IMR-90 (cell line): ENCODE results near the gene AGAP1. TPM values are rescaled to one million over a fixed set of nuclear protein-coding genes. Genes with fewer than 3 reads are reported as not detected.

Experiments used
- ATAC-seq: fragments of 200-7000 bp; cut with Tn5 transposase; 2 replicates; pipeline ENCODE4 v1.9.1; 2020; ENCODE audit warnings: low read depth, mild to moderate bottlenecking, moderate library complexity
- BruUV-seq: library from RNA; stranded (reverse); fragments of 400-500 nt; replicated peaks from 2 replicates; lab custom pipeline; 2021; lab: Mats Ljungman, UMichigan
- CTCF ChIA-PET: fragments of 300-600 bp; formaldehyde crosslinking; extraction: SDS; loops from one replicate; lab custom pipeline; 2021; ENCODE audit warnings: antibody characterized with exemption; lab: Yijun Ruan, JAX
- POLR2A ChIA-PET: fragments of 300-600 bp; sonication (Branson Sonifier 250); formaldehyde crosslinking; loops from one replicate; lab custom pipeline; 2022; ENCODE audit warnings: antibody characterized with exemption; ENCODE audit not compliant: unreplicated experiment; lab: Charles Lee
- DNase-seq: peaks from one replicate; pipeline ENCODE4 v3.0.0; 2013
- H2AFZ ChIP-seq: replicated peaks from 2 replicates; pipeline ENCODE3; 2013; ENCODE audit warnings: low read length, mild to moderate bottlenecking; ENCODE audit not compliant: poor library complexity
- H2AK5ac ChIP-seq: 2 replicates; pipeline ENCODE4 v1.6.1; 2013; ENCODE audit warnings: low read depth, low read length, inconsistent platforms
- H2AK9ac ChIP-seq: replicated peaks from 2 replicates; pipeline ENCODE3; 2013; ENCODE audit warnings: mild to moderate bottlenecking, low read depth, low read length, moderate library complexity; ENCODE audit not compliant: poor library complexity
- H2BK120ac ChIP-seq: 2 replicates; pipeline ENCODE4 v1.6.1; 2013; ENCODE audit warnings: low read depth, low read length, inconsistent platforms
- H2BK15ac ChIP-seq: 3 replicates; pipeline ENCODE4 v1.6.1; 2013; ENCODE audit warnings: low read depth, low read length, inconsistent platforms
- H2BK20ac ChIP-seq: 2 replicates; pipeline ENCODE4 v1.6.1; 2013; ENCODE audit warnings: low read depth, mild to moderate bottlenecking, inconsistent platforms, low read length, moderate library complexity
- H2BK5ac ChIP-seq: 2 replicates; pipeline ENCODE4 v1.6.1; 2013; ENCODE audit warnings: mild to moderate bottlenecking, low read depth, low read length, inconsistent platforms; ENCODE audit not compliant: poor library complexity, severe bottlenecking
- H3K14ac ChIP-seq: replicated peaks from 2 replicates; pipeline ENCODE4 v1.6.1; 2013; ENCODE audit warnings: low read depth, low read length, inconsistent platforms
- H3K18ac ChIP-seq: 2 replicates; pipeline ENCODE4 v1.6.1; 2013; ENCODE audit warnings: low read depth, low read length, control low read depth
- H3K23ac ChIP-seq: 2 replicates; pipeline ENCODE4 v1.6.1; 2013; ENCODE audit warnings: low read depth, low read length, inconsistent platforms
- H3K27ac ChIP-seq: 2 replicates; pipeline ENCODE4 v1.5.1; 2013; ENCODE audit warnings: mild to moderate bottlenecking, control low read depth, low read length; ENCODE audit not compliant: insufficient read depth
- H3K27me3 ChIP-seq: 2 replicates; pipeline ENCODE4 v1.6.1; 2013; ENCODE audit warnings: low read length; ENCODE audit not compliant: control insufficient read depth, insufficient read depth
- H3K36me3 ChIP-seq: 2 replicates; pipeline ENCODE4 v1.6.1; 2013; ENCODE audit warnings: low read length, mixed read lengths; ENCODE audit not compliant: control insufficient read depth, insufficient read depth
- H3K4ac ChIP-seq: 2 replicates; pipeline ENCODE4 v1.6.1; 2013; ENCODE audit warnings: low read depth, low read length, inconsistent platforms
- H3K4me1 ChIP-seq: 2 replicates; pipeline ENCODE4 v1.6.1; 2013; ENCODE audit warnings: low read length, mixed read lengths; ENCODE audit not compliant: control insufficient read depth, insufficient read depth
- H3K4me2 ChIP-seq: 2 replicates; pipeline ENCODE4 v1.6.1; 2013; ENCODE audit warnings: low read depth, mild to moderate bottlenecking, control low read depth, low read length, moderate library complexity
- H3K4me3 ChIP-seq: 2 replicates; pipeline ENCODE4 v1.5.1; 2013; ENCODE audit warnings: low read depth, mild to moderate bottlenecking, control low read depth, low read length, moderate library complexity; ENCODE audit not compliant: insufficient read depth
- H3K56ac ChIP-seq: 2 replicates; pipeline ENCODE4 v1.6.1; 2013; ENCODE audit warnings: low read length, inconsistent platforms; ENCODE audit not compliant: insufficient read depth; ENCODE audit errors: extremely low read depth
- H3K79me1 ChIP-seq, 2 experiments: 2 replicates each; pipeline ENCODE4 v1.6.1; 2013; ENCODE audit warnings: low read length in 2 of 2, inconsistent platforms in 1 of 2, low read depth in 1 of 2
- H3K9ac ChIP-seq: 2 replicates; pipeline ENCODE4 v1.6.1; 2013; ENCODE audit warnings: low read depth, low read length, control low read depth
- H3K9me1 ChIP-seq: 2 replicates; pipeline ENCODE4 v1.6.1; 2013; ENCODE audit warnings: low read length, inconsistent platforms; ENCODE audit not compliant: insufficient read depth
- H3K9me3 ChIP-seq: 2 replicates; pipeline ENCODE4 v1.6.1; 2013; ENCODE audit warnings: low read length; ENCODE audit not compliant: control insufficient read depth, insufficient read depth
- H4K20me1 ChIP-seq: 2 replicates; pipeline ENCODE4 v1.6.1; 2013; ENCODE audit warnings: low read length, inconsistent platforms; ENCODE audit not compliant: insufficient read depth
- H4K5ac ChIP-seq: 2 replicates; pipeline ENCODE4 v1.6.1; 2013; ENCODE audit warnings: mild to moderate bottlenecking, low read depth, low read length, control low read depth
- H4K8ac ChIP-seq, 2 experiments: 2 replicates each; pipeline ENCODE4 v1.6.1; 2013; ENCODE audit warnings: low read depth in 2 of 2, low read length in 2 of 2, control low read depth in 1 of 2, inconsistent platforms in 1 of 2
- H4K91ac ChIP-seq: 2 replicates; pipeline ENCODE4 v1.6.1; 2013; ENCODE audit warnings: low read depth, low read length, inconsistent platforms; ENCODE audit not compliant: insufficient read depth
- BHLHE40 ChIP-seq: fragments of 150-350 bp; IDR thresholded peaks from 2 replicates; pipeline ENCODE4 v1.6.1; 2016; ENCODE audit warnings: mild to moderate bottlenecking, low read depth, low read length
- CEBPB ChIP-seq: IDR thresholded peaks from 2 replicates; pipeline ENCODE4 v1.6.1; 2012; ENCODE audit warnings: low read depth, low read length, improper control_type of control experiment
- CHD1 ChIP-seq: IDR thresholded peaks from 2 replicates; pipeline ENCODE4 v1.6.1; 2012; ENCODE audit warnings: low read depth, low read length, improper control_type of control experiment
- FOS ChIP-seq: fragments of 150-350 bp; IDR thresholded peaks from 2 replicates; pipeline ENCODE4 v1.6.1; 2016; ENCODE audit warnings: low read depth, low read length
- RFX5 ChIP-seq: IDR thresholded peaks from 2 replicates; pipeline ENCODE4 v1.8.0; 2012; ENCODE audit warnings: low read depth, mild to moderate bottlenecking, low read length, moderate library complexity
- SMC3 ChIP-seq: fragments of 150-350 bp; IDR thresholded peaks from 2 replicates; pipeline ENCODE4 v1.6.1; 2016; ENCODE audit warnings: low read depth, mild to moderate bottlenecking, antibody characterized with exemption, low read length, moderate library complexity
- WGBS, 2 experiments: methylation state at CpG; one replicate each; pipeline versions ENCODE4 v1.1.5 to v1.1.7; 2013; ENCODE audit warnings: missing lambda C conversion rate in 2 of 2; ENCODE audit not compliant: insufficient read length in 1 of 2; ENCODE audit errors: extremely low coverage in 2 of 2; 5-methylcytosine and 5-hydroxymethylcytosine counted together
- dilution Hi-C: fragments of 300-500 bp; cut with HindIII; formaldehyde crosslinking; loops from one replicate; pipeline ENCODE4 v1.14.3; 2018; ENCODE audit warnings: low sequenced_read_pairs; ENCODE audit not compliant: unreplicated experiment
- in situ Hi-C: fragments of 300-500 bp; cut with MboI; formaldehyde crosslinking; loops from 3 replicates; pipeline ENCODE4 v1.14.3; 2019; ENCODE audit warnings: low sequenced_read_pairs, inconsistent platforms, mixed read lengths
- intact Hi-C: fragments of 100-400 bp; cut with micrococcal nuclease; formaldehyde crosslinking; loops from 2 replicates; pipeline ENCODE4 v1.10.0; 2022
- polyA plus RNA-seq, 3 experiments: library from polyadenylated mRNA; depleted of rRNA; stranded (reverse); fragments of >200 nt; gene quantifications; 2 replicates each; pipeline ENCODE4 v1.2.3, GENCODE V29; 2012; ENCODE audit warnings: low replicate concordance in 1 of 3
- total RNA-seq: library from RNA; depleted of rRNA; stranded (reverse); fragments of >200 nt; gene quantifications from 2 replicates; pipeline ENCODE4 v1.2.3, GENCODE V29; 2012
- TF ChIP-seq, protein P1 (sequence below): fragments of 150-350 bp; IDR thresholded peaks from 2 replicates; pipeline ENCODE4 v1.6.1; 2016; ENCODE audit warnings: low read depth, mild to moderate bottlenecking, low read length, moderate library complexity, borderline replicate concordance

The AGAP1 gene
- total and polyA plus RNA-seq, 2 of the 4 experiments (the other 2 are of a cell fraction), result 15.1 to 16.4 TPM

DNA sequence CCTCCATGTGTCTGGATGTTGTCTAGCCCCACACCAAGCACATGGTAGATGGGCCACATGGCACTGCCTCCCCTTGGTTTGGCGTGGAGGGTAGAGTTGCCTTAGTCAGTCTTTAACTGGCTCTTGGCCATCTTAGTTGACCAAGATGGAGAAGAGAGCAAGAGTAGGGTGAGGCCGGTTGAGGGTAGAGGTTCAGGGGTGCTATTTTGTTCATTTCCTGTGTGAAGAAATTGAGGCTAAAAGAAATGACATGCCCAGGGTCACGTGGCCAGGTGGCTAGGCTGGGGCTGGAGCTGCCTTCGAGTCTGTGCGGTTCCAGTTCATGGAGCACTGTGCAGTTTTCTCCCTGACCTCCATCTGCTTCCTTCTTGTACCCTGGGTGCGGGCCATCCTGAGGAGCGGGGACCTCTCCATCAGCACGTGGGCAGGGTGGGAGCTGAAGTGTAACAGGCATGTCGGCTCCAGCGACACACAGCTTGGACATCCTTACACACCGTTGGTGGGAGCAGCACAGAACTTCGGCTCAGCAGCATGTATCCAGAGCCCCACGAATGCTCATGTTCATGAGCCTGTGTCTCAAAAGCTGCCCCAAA lies 461.1 kb downstream of the AGAP1 start:
- Histone ChIP-seq H3K4ac (no peak overlapping the region), H3K14ac (no peak overlapping the region), H2BK15ac (no peak overlapping the region), H4K20me1 (no peaks in the 10 kb centered on the region), H4K8ac (no peak overlapping the region), H2BK120ac (no peak overlapping the region), H2BK5ac (no peak overlapping the region), H3K56ac (no peak overlapping the region), H3K9me3 (no peaks in the 10 kb centered on the region), H2AFZ (no peak overlapping the region), H3K79me1 (0 out of 4 replicates have a peak, but pooled peaks cover 0 to 3% of the 10 kb centered on the region in 2 experiments), H3K23ac (no peak overlapping the region), H4K5ac (no peak overlapping the region), H3K4me3 (no peak overlapping the region), H3K4me2 (no peak overlapping the region), H3K18ac (no peak overlapping the region), H2AK5ac (no peak overlapping the region), H3K27me3 (no peaks in the 10 kb centered on the region), H3K4me1 (no peaks in the 10 kb centered on the region), H3K36me3 (no peaks in the 10 kb centered on the region; the same call in 1 of the 2 replicates), H3K9ac (no peak overlapping the region), H2AK9ac (no peak overlapping the region), H2BK20ac (no peak overlapping the region), H3K9me1 (no peaks in the 10 kb centered on the region; the same call in 1 of the 2 replicates), H4K91ac (no peak overlapping the region), H3K27ac (no peak overlapping the region)
- ATAC-seq (no peak), DNase-seq (no peak)
- WGBS, 2 experiments, result 96% methylated on average over 7 of the region's 13 CpGs; no CpG with 5 or more reads in 1 of the 2 experiments
- ChIA-PET POLR2A (no interaction called here), CTCF (no interaction called here)
- intact Hi-C loops, result no loop called here
- no TSS peak for BruUV-seq
- dilution Hi-C loops, result no loop called here
- in situ Hi-C loops, result no loop called here
- TF ChIP-seq BHLHE40, result no peak
- TF ChIP-seq CEBPB, result no peak
- no peak for TF ChIP-seq RFX5
- no peak for TF ChIP-seq SMC3
- no peak for TF ChIP-seq FOS
- TF ChIP-seq CHD1, result no peak
- TF ChIP-seq, protein P1, sequence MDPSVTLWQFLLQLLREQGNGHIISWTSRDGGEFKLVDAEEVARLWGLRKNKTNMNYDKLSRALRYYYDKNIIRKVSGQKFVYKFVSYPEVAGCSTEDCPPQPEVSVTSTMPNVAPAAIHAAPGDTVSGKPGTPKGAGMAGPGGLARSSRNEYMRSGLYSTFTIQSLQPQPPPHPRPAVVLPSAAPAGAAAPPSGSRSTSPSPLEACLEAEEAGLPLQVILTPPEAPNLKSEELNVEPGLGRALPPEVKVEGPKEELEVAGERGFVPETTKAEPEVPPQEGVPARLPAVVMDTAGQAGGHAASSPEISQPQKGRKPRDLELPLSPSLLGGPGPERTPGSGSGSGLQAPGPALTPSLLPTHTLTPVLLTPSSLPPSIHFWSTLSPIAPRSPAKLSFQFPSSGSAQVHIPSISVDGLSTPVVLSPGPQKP, result no peak
